Keratinocyte (primary cell): ENCODE data around the gene RHOF. TPM values are rescaled to one million over a fixed set of nuclear protein-coding genes. Genes with fewer than 3 reads are reported as not detected.

Experiments
- DNase-seq: peaks from one replicate; pipeline ENCODE4 v3.0.0-alpha.2; 2011; ENCODE audit warnings: low read depth, missing footprints, low spot score
- FAIRE-seq: peaks from 2 replicates; lab custom pipeline; 2011; peaks lifted over from hg19 to GRCh38; lab: Jason Lieb, UNC
- H2AFZ ChIP-seq: 2 replicates; pipeline ENCODE4 v1.6.0; 2012; ENCODE audit warnings: low read length, control low read depth, inconsistent platforms; ENCODE audit not compliant: control insufficient read depth
- H3K27ac ChIP-seq: 2 replicates; pipeline ENCODE4 v1.5.1; 2011; ENCODE audit warnings: low read length; ENCODE audit not compliant: control insufficient read depth, insufficient read depth
- H3K27me3 ChIP-seq: 3 replicates; pipeline ENCODE4 v1.6.0; 2011; ENCODE audit warnings: low read length; ENCODE audit not compliant: control insufficient read depth, insufficient read depth; ENCODE audit errors: extremely low read depth
- H3K36me3 ChIP-seq, 2 experiments: 2 replicates in 1 of 2; 3 replicates in 1 of 2; pipeline ENCODE4 v1.5.1; 2011; ENCODE audit warnings: low read length in 2 of 2, mild to moderate bottlenecking in 1 of 2; ENCODE audit not compliant: control insufficient read depth in 2 of 2, insufficient read depth in 2 of 2; ENCODE audit errors: extremely low read depth in 1 of 2
- H3K4me1 ChIP-seq: 3 replicates; pipeline ENCODE4 v1.5.1; 2011; ENCODE audit warnings: low read length; ENCODE audit not compliant: control insufficient read depth, insufficient read depth; ENCODE audit errors: extremely low read depth
- H3K4me2 ChIP-seq: 3 replicates; pipeline ENCODE4 v1.6.0; 2011; ENCODE audit warnings: low read depth, low read length; ENCODE audit not compliant: control insufficient read depth, insufficient read depth; ENCODE audit errors: extremely low read depth
- H3K4me3 ChIP-seq, 3 experiments: fragments of 200-600 bp in 1 of 3; sonication (generic) in 1 of 3; 2 replicates in 2 of 3; 3 replicates in 1 of 3; pipeline ENCODE4 v1.5.1; 2011 to 2016; ENCODE audit warnings: low read length in 3 of 3, mild to moderate bottlenecking in 3 of 3, control low read depth in 2 of 3, inconsistent platforms in 1 of 3, low read depth in 1 of 3, mixed read lengths in 1 of 3, mixed run types in 1 of 3, moderate library complexity in 1 of 3; ENCODE audit not compliant: control insufficient read depth in 2 of 3, insufficient read depth in 2 of 3; ENCODE audit errors: extremely low read depth in 1 of 3
- H3K79me2 ChIP-seq: 2 replicates; pipeline ENCODE4 v1.6.0; 2012; ENCODE audit warnings: low read length; ENCODE audit not compliant: control insufficient read depth, insufficient read depth
- H3K9ac ChIP-seq: 3 replicates; pipeline ENCODE4 v1.6.0; 2011; ENCODE audit warnings: low read length; ENCODE audit not compliant: control insufficient read depth, insufficient read depth; ENCODE audit errors: extremely low read depth
- H3K9me1 ChIP-seq: 3 replicates; pipeline ENCODE4 v1.6.0; 2011; ENCODE audit warnings: low read length; ENCODE audit not compliant: control insufficient read depth, insufficient read depth; ENCODE audit errors: extremely low read depth
- H3K9me3 ChIP-seq: 2 replicates; pipeline ENCODE4 v1.5.1; 2012; ENCODE audit warnings: low read depth, low read length; ENCODE audit not compliant: control insufficient read depth
- H4K20me1 ChIP-seq: 3 replicates; pipeline ENCODE4 v1.6.0; 2011; ENCODE audit warnings: low read length; ENCODE audit not compliant: control insufficient read depth, insufficient read depth; ENCODE audit errors: extremely low read depth
- EZH2 ChIP-seq: IDR thresholded peaks from one replicate; pipeline ENCODE4 v1.6.1; 2012; ENCODE audit warnings: inconsistent platforms, mild to moderate bottlenecking, low read length, moderate library complexity
- dilution Hi-C: fragments of 300-500 bp; cut with MboI; formaldehyde crosslinking; loops from one replicate; pipeline ENCODE4 v1.7.0; 2020; ENCODE audit warnings: low sequenced_read_pairs; ENCODE audit not compliant: extremely low pct_ligation_motif_present
- polyA plus RNA-seq, 5 experiments: library from polyadenylated mRNA; depleted of rRNA in 3 of 5; stranded (reverse) in 3 of 5; stranded (forward) in 1 of 5; unstranded in 1 of 5; fragments of >200 nt; gene quantifications; 1 replicate in 1 of 5; 2 replicates in 3 of 5; 3 replicates in 1 of 5; pipeline versions ENCODE4 v1.2.1 to v1.2.3, GENCODE V29; 2011 to 2012; ENCODE audit warnings: missing spikeins in 2 of 5, low read depth in 1 of 5, low replicate concordance in 1 of 5
- TF ChIP-seq, protein P1 (sequence below), 3 experiments: IDR thresholded peaks in 1 of 3; conservative IDR thresholded peaks in 1 of 3; optimal IDR thresholded peaks in 1 of 3; 2 replicates in 2 of 3; 3 replicates in 1 of 3; pipeline versions ENCODE3 to v1.5.1; 2011; ENCODE audit warnings: low read length in 3 of 3, mild to moderate bottlenecking in 3 of 3, moderate library complexity in 2 of 3, control low read depth in 1 of 3, inconsistent platforms in 1 of 3; ENCODE audit not compliant: insufficient read depth in 2 of 3; ENCODE audit errors: extremely low read depth in 1 of 3

Gene RHOF
- polyA plus RNA-seq, 1 donor (not counting 4 experiments of a cell fraction or from before 2014, with no cell fraction given): 2.8 TPM

DNA sequence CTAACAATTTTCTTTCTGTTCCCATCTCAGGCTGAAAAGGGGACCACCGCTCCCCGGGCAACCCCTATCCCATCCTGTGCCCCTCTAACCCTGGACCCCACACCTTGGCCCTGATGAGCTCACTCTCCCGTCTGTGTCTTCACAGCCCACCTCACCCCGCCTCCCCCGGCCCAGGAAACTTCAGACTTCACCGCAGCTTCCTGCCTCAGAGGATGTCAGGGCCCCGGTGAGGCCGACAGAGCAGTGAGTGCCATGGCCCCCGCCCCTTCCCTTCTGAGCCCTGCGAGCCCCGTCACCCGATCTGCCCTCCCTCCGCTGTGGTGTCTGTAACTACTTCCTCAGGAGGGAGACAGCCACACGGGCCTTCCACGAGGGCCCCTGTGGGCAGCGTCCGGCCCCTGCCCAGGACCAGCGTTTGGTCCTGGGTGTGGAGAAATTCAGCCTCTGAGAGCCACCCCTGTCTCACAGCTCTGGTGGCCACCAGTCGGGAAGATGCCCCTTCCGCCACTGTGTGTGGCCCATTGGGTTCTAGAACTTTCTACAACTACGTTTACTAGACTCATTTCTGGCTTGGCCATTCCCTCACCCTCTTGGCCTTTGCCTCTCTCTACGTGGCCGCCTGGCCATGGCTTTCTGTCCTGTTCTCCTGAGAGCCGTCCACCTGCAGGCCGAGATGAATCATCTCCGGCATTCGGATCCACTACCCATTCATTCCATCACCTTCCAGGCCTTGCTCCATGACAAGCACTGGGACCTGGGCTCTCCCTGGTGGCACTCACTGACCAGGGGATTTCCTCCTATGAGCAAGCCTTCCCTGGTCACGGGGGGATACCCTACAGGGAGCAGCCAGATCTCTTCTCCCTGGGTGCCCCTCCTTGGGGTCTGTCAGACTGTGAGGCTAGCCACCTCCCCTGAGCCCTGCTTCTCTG is 3.4 kb downstream of the RHOF start:
- Histone ChIP-seq H2AFZ (no peak overlapping the region), H3K36me3 (no peaks in the 10 kb centered on the region), H3K4me3 (no peak overlapping the region), H3K27me3 (no peaks in the 10 kb centered on the region), H3K4me2 (no peak overlapping the region), H3K9me3 (no peaks in the 10 kb centered on the region), H4K20me1 (no peaks in the 10 kb centered on the region), H3K79me2 (no peaks in the 10 kb centered on the region), H3K4me1 (peaks cover 23% of the 10 kb centered on the region), H3K9ac (no peak overlapping the region), H3K9me1 (peaks cover 3% of the 10 kb centered on the region), H3K27ac (no peak overlapping the region)
- TF ChIP-seq, protein P1, sequence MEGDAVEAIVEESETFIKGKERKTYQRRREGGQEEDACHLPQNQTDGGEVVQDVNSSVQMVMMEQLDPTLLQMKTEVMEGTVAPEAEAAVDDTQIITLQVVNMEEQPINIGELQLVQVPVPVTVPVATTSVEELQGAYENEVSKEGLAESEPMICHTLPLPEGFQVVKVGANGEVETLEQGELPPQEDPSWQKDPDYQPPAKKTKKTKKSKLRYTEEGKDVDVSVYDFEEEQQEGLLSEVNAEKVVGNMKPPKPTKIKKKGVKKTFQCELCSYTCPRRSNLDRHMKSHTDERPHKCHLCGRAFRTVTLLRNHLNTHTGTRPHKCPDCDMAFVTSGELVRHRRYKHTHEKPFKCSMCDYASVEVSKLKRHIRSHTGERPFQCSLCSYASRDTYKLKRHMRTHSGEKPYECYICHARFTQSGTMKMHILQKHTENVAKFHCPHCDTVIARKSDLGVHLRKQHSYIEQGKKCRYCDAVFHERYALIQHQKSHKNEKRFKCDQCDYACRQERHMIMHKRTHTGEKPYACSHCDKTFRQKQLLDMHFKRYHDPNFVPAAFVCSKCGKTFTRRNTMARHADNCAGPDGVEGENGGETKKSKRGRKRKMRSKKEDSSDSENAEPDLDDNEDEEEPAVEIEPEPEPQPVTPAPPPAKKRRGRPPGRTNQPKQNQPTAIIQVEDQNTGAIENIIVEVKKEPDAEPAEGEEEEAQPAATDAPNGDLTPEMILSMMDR (optimal IDR thresholded peaks at IDR 0.05 in 1 of 3, IDR thresholded peaks at IDR 0.05 in 1 of 3, conservative IDR thresholded peaks at IDR 0.05 in 1 of 3; ENCODE audit: extremely low read depth in 1 of 3, insufficient read depth in 2 of 3, low read length in 3 of 3): no peak
- TF ChIP-seq EZH2: no peak
- dilution Hi-C loops: no loop called here
- FAIRE-seq (no peak), DNase-seq (no peak)

DNA sequence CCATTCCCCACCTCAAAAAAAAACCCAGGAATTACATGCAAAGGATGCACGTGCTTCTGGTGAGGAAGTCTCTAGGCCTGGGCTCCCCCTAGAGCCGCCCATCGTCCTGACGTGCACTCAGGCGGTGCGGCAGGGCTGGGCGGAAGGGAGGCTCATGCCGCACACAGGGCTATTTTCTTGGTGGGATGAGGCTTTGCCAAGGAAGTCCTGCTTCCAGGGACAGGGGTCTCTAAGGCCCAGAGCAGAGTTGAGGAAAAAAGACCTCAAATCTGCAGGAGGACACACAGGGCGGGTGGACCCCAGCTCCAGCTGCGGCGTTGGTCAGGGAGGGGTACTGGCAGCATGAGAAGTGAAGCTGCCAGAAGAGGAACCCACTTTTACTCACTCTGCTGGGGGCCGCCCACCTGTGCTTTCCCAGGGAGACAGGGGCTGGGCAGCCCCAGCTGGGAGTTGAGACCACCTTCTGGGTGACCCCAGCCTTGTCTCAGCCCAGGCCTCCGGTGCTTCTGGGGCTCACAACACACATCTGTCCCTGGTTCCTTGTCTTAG is 4.2 kb downstream of the RHOF start:
- Histone ChIP-seq H3K4me1 (peaks cover 23% of the 10 kb centered on the region), H2AFZ (no peak overlapping the region), H3K9me3 (no peaks in the 10 kb centered on the region), H3K9me1 (peaks cover 3% of the 10 kb centered on the region), H3K4me2 (no peak overlapping the region), H3K27me3 (no peaks in the 10 kb centered on the region), H3K79me2 (no peaks in the 10 kb centered on the region), H4K20me1 (no peaks in the 10 kb centered on the region), H3K4me3 (no peak overlapping the region), H3K27ac (no peak overlapping the region), H3K36me3 (no peaks in the 10 kb centered on the region), H3K9ac (no peak overlapping the region)
- dilution Hi-C loops: no loop called here
- no peak for DNase-seq
- FAIRE-seq: no peak
- no peak for TF ChIP-seq EZH2
- TF ChIP-seq, protein P1 (optimal IDR thresholded peaks at IDR 0.05 in 1 of 3, IDR thresholded peaks at IDR 0.05 in 1 of 3, conservative IDR thresholded peaks at IDR 0.05 in 1 of 3; ENCODE audit: extremely low read depth in 1 of 3, insufficient read depth in 2 of 3, low read length in 3 of 3): no peak
